Epidermal melanocyte (primary cell): ENCODE results near the gene RDH14.

ENCODE experiments used
- DNase-seq: peaks from one replicate; pipeline ENCODE4 v3.0.0; 2011; ENCODE audit warnings: low spot score; ENCODE audit not compliant: insufficient read length

RDH14 gene

GRCh38 chr2:18566145-18566769, 5.8 kb upstream of the RDH14 start:
- DNase-seq: no peak

DNA sequence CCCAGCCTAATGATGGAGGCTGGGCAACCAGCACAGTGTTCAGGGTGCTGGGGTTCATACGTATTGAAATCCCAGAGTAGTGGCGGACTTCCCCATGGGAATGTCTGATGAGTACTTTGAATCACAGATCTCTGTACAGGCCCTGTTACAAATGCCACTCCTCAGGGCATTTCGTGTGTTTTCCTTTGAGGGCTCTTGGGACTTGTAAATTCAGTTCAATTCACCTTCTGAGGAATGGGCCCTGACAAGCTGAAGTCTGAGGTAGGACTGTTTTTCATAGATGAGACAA, 288 bp upstream of the RDH14 start:
- DNase-seq: no peak

- no peak for DNase-seq
Measured at GRCh38 chr2:18559531-18560030, 872 bp downstream of the RDH14 start.

GRCh38 chr2:18558458-18558857, 2.0 kb downstream of the RDH14 start:
- DNase-seq: no peak

- DNase-seq: no peak
Measured at GRCh38 chr2:18557121-18557520, 3.3 kb downstream of the RDH14 start.

DNA sequence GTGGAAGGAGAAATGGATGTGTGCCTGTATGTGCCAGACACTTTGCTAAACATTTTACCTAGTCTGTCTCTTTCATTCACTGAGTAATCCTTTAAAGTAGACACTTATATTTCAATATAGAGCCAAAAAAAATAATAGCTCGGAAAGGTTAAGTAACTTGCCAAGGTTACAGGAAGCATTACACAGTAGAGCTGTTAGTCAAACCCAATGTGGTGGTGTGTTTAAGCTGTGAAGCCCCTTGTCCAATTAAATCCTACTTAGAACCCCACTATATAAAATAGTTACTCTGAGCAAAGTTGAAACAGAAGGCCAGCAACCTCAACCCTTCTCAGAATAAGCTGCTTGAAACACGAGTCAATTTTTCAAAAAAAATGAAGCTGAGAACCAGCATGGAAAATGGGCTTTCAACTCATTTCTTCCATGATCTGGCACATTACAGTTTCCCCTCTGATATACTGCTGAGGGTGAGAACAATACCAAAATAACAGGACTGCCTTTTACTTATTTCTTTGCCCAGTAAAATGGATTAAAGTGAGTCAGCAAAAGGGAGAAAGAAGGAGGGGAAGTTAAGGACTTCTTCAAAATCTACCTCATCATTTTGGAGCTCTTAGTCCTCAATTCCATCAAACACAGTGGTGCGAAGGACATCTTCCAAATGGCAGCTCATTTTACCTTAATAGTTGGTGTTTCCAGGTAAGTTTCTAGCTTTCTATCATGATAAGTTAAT, 7.9 kb downstream of the RDH14 start:
- no peak for DNase-seq

GRCh38 chr2:18551623-18552022, 8.8 kb downstream of the RDH14 start:
- DNase-seq: no peak

GRCh38 chr2:18551169-18551568, 9.3 kb downstream of the RDH14 start:
- DNase-seq: no peak

DNA sequence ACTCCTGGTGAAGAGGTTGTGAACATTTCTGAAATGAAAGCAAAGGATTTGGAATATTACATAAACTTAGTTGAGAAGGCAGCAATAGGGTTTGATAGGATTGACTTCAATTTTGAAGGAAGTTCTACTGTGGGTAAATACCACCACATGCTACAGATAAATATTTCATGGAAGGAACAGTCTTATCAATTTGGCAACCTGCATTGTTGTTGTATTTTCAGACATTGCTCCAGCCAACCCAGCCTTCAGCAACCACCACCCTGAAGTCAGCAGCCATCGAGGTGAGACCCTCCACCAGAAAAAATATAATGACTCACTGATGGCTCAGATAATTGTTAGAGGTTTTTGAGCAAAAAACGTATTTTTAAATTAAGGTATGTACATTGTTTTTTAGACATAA, 10.0 kb downstream of the RDH14 start:
- no peak for DNase-seq

DNA sequence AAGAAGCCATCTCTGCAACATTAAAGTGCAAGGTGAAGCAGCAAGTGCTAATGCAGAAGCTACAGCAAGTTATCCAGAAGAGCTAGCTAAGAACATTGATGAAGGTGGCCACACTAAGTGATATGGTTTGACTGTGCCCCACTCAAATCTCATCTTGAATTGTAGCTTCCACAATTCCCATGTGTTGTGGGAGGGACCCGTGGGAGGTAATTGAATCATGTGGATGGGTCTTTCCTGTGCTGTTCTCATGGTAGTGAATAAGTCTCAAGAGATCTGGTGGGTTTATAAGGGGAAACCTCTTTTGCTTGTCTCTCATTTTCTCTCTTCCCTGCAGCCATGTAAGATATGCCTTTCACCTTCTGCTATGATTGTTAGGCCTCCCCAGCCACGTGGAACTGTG, 11.4 kb downstream of the RDH14 start:
- DNase-seq: no peak

GRCh38 chr2:18548621-18549020, 11.8 kb downstream of the RDH14 start:
- no peak for DNase-seq

GRCh38 chr2:18546567-18546966, 13.9 kb downstream of the RDH14 start:
- DNase-seq: no peak

- DNase-seq: no peak
Measured at GRCh38 chr2:18545384-18545783, 15.1 kb downstream of the RDH14 start.

- DNase-seq: no peak
Measured at GRCh38 chr2:18544171-18544570, 16.3 kb downstream of the RDH14 start.

DNA sequence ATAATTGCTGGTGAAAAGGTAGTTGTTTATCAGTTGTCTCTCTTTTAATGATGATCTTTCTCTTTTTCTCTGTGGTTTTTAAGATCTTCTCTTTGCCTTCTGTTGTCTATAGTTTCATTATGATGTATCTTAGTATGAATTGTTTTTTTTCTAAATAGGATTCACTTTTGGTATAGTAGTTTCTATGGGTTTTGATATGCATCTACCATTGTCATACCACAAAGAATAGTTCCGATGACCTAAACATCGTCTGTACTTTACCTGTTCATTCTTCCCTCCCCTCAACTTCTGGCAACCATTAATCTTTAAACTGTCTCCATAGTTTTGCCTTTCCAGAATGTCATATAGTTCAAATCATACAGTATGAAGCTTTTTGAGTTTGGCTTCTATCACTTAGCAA, 19.6 kb downstream of the RDH14 start:
- DNase-seq: no peak

GRCh38 chr2:18536697-18537096, 23.8 kb downstream of the RDH14 start:
- DNase-seq: no peak

DNA sequence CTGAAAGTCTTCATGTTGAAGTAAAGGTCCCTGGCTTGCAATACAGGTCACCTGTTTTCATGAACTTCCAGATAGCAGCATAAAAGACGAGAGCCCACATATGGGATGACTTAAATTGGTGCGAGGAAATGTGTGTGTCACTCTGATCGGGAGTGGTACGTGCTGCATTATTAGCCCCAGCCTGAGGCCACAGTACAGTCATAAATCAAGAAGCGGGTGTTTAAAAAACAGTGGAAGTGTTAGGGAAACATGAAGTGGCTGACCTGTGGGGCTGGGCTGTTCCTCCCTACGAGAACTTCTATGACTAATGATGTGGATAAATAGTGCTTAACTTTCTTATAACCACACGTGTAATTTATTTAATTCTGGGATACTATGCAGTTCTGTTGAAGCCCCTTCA, 24.4 kb downstream of the RDH14 start:
- no peak for DNase-seq

DNA sequence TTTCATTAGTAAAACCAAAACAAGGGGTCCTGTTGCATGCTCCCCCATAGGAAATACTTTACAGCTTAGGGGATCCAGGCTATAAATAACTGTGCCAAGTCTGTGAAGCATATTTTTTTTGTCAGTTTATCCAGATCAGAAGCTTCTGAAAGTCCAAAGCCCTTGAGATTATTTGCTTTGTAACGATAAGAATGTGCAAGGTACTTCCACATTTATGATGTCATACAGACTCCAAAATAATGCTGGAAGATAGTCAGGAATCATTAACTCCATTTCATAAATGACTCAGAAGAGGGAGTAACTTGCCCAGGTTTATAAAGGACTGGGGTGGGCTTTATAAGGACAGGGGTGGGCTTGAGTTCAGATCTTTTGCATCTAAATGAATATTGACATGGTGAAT, 29.3 kb downstream of the RDH14 start:
- no peak for DNase-seq

- no peak for DNase-seq
Measured at GRCh38 chr2:18527822-18528221, 32.6 kb downstream of the RDH14 start.

GRCh38 chr2:18527326-18527725, 33.1 kb downstream of the RDH14 start:
- DNase-seq: no peak

DNA sequence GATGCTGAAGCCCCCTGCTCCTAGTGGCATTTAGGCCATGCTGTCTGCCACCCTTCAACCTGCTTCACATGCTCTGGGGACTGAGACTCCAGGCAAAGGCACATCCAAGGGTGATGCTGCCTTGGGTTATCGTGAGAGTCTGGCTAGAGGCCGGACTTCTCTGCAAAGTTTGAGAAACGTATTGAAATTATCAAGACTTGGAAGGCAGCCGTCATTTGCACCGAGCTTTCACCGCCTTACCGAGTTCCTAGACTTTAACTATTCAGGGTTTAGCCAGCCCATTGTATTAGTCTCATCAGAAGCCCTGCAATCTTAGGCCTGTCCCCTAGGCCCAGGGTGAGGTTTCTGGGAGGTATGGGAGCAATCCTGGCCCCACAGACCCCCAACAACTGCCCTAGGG, 34.0 kb downstream of the RDH14 start:
- no peak for DNase-seq

DNA sequence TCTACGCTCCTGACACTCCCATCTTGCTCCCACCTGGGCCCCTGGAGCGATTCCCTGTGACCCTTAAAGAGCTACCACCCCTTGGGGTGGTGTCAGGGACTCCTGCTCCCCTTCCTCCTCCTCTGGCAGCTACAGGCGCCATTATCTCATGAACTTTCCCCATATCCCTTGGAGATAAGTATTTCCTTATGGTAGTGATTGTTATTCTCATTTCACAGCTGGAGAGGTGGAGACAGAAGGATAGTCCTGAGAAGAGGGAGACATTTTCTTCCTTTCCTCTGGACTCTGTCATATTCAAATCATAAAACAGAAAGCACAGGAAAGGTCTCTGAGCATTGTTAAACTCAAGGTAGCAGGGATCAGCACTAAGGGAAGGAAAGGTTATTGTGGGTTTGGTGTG, 34.6 kb downstream of the RDH14 start:
- DNase-seq: no peak

DNA sequence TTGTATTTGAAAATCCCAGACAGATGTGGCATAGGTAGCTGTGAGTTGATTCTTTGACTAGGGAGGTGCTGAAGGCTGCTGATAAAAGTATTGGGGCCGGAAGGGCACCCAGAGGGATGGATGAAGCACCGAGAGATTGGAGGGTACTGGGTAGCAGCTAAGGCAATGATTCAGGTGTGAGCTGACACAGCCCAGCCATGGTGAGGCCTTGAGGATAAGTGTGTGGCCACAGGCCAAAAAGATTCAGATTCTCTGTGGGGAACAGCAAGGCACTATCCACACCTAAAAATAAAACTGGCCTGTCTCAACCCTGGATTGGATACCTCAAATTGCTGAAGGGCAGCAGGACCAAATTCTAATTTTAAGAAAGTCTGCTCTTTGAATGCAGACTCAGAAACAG, 35.2 kb downstream of the RDH14 start:
- no peak for DNase-seq
